ENCODE results near the gene PCNX1.

Gene PCNX1

DNA sequence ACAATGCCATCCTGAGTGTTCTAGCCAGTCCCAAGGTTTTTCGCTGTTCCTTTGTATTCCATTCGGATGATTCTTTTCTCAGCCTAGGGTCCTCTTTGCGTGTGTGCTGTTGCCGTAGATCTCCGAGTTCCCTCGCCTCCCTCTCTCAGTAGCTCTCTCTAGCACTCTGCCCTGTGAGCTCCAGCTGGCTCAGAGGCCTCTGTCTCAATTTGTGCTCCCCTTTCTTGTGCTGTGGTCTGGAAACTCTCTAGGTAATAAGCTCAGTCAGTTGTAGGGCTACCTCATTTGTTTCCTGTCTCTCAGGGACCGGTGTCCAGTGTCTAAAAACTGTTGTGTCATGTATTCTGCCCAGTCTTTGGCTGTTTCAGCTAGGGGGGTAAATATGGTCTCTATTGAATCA, 179.3 kb downstream of the PCNX1 start:
- DNase-seq (ENCODE audit: low read depth) = peak; percentile 19

DNA sequence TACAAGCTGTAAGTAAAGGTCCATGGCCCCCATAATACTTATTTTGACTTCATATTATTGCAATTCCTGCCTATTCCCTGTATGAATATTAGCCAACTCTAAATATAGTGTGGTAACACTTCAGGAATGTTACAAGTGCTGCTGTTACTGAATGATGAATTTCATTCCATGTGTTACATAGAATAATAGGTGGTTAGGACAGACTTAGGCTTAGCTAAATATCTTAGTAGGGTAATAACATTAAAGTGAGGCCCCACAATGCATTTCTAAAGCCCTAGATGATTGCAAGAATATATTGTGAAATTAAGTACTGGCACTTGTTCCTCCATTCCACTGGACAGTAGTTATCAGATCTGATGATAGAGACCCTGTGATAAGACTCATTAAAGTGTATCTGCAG, 182.7 kb downstream of the PCNX1 start:
- peak; percentile 88 for DNase-seq (ENCODE audit: low read depth)

DNA sequence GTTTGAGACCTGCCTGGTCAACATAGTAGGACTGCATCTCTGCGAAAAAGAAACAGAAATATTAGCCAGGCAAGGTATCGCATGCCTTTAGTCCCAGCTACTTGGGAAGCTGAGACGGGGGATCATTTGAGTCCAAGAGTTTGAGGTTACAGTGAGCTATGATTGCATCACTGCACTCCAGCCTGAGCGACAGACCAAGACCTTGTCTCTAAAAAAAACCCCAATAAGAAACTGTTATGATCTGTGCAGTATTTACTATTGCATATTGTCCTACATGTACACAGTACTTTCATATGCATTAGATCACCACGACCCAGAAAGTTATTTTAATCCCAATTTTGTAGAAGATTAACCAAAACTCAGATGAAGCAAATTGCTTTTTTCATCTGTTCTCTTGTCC, 187.5 kb downstream of the PCNX1 start:
- DNase-seq (ENCODE audit: low read depth) = peak; percentile 32

DNA sequence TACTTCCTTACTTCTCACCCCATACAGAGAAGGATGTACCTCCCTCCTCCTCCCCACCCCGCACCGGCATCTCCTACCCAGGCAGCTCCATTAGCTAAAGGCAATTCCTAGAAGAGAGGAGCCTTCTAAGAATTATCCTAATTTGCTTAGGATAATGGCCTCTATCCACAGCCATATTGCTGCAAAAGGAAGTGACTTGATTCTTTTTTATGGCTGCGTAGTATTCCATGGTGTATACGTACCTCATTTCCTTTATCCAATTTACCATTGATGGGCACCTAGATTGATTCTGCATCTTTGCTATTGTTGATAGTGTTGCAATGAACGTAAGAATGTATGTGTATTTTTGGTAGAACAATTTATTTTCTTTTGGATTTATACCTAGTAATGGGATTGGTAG, 189.7 kb downstream of the PCNX1 start:
- DNase-seq (ENCODE audit: low read depth) = no peak

DNA sequence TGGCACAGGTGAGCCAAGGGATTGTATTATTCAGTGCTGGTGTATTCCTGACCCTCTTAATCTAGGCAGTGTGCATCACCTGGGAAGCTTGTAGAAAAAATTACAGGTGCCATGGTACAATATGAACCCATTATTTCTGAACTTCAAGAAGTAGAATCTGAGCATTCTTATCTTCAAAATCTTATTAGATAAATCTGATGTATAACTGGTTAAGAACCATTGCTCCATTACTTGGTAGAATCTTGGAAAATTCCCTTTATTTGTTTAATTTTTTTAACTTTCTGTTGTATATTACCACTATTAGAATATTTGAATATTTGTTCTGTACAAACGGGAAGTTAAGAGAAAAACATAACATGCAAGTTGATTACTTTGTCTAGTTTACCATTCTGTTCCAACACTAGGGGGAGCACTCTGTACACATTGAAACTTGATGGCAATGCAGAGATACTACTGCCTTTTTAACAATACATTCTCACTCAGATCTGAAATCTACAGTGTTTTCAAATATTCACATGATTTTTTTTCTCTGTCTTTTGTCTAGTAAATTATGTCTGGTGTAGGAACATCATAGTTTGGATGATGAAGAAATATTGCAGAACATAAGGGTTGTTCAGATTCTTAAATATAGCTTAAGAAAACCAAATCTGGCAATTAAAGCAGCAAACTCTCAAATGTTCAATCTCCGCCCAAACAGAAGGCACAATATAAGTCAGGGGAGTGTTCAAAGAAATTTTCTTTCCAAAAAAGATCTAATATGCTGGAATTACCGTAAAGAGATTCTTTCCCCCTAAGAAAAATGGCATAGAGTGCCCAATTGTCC, 196.6 kb downstream of the PCNX1 start:
- peak; percentile 76 for DNase-seq (ENCODE audit: low read depth)

DNA sequence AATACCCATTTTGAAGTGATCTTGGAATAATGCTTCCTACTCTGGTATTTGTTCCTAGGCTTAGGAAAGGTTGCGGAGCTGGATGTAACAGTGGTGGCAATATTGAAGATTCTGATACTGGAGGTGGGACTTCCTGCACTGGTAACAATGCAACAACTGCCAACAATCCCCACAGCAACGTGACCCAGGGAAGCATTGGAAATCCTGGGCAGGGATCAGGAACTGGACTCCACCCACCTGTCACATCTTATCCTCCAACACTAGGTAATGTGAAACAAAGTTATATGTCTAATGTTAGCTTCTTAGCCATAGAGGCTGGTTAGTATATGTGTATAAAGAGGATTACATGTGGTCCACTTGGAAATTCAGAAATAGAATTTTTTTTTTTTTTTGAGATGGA, 197.9 kb downstream of the PCNX1 start:
- no peak for DNase-seq (ENCODE audit: low read depth)

DNA sequence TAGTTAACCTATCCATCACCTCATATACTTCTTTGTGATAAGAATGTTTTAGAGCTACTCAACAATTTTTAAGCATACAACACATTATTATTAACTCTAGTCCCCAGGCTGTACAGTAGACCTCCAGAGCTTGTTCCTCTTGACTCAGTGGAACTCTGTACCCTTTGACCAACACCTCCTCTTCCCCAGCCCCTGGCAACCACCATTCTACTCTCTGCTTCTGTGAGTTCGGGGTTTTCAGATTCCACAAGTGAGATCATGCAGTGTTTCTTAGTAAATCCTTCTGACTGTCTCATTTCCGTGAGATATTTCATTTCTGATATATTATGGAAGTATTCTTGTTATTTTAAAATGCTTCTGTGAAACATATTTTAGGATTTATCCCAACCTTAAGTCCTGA, 200.7 kb downstream of the PCNX1 start:
- DNase-seq (ENCODE audit: low read depth) = peak; percentile 55

DNA sequence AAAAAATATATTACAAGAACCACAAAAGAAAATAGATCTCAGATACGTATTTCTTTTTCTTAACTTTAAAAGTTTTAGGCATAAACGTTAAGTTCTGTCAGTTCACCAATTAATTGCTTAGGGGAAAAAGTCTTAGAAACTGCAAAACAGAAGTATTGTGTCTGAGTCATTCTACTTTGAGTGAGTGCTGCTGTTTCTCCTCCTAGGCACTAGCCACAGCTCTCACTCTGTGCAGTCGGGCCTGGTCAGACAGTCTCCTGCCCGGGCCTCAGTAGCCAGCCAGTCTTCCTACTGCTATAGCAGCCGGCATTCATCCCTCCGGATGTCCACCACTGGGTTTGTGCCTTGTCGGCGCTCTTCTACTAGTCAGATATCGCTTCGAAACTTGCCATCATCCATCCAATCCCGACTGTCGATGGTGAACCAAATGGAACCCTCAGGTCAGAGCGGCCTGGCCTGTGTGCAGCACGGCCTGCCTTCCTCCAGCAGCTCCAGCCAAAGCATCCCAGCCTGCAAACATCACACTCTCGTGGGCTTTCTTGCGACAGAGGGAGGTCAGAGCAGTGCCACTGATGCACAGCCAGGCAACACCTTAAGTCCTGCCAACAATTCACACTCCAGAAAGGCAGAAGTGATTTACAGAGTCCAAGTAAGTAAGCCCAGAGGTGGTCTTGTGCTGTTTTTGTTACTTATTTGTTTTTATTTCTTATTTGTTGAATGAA, 201.3 kb downstream of the PCNX1 start:
- peak; percentile 51 for DNase-seq (ENCODE audit: low read depth)

DNA sequence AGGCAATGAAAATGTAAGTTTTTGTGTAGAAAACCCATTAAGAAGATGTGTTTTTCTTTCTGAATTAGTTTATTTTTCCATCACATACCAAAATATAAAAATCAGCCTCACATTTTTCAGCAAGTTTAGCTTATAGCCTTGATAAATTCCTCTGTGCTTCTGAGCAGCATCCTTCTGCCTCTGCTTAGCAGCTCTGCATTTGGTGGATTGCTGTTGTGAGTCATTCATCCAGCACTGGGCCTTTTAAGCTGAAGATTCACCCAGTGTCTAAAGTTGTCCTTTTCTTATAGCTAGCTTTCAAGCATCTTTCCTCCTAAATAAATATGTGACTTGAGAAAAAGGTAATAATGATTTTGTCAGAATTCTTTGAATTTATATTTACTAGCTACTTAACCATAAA, 206.1 kb downstream of the PCNX1 start:
- DNase-seq (ENCODE audit: low read depth) = peak; percentile 52

DNA sequence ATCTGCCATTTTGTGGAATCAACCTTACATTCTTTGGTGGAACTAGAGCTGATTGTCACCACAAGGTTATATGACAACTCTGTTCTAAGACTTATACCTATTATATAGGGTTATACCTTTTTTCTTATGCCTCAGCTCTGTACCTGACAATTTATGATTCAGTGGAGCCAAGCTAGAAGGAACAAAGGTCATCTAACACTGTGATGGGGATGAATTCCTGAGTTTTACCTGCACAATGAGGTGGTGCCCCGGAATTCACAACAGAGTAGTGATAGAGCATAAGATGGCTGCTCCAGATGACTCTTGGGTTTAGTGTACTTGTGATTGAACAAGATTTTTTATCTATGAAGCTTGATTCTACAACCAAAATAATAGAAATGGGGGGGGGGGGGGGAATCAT, 207.3 kb downstream of the PCNX1 start:
- DNase-seq (ENCODE audit: low read depth) = no peak

DNA sequence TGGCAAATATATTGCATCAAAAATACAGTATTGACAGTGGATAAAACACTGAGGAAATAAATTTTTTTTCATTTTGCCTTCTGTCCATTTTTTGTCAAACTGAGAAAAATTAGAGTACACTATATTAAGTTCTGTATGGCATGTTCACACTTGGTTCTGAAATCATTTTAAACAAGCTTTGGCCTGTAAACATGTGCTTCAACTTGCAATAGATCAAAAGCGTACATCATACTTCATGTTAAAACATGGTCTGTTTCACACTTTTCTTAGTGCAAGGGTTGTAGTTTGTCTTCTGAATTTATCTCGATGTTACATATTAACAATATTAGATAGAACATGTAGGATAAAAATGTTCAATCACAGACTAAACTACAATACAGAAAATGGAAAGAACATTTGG, 208.0 kb downstream of the PCNX1 start:
- no peak for DNase-seq (ENCODE audit: low read depth)

DNA sequence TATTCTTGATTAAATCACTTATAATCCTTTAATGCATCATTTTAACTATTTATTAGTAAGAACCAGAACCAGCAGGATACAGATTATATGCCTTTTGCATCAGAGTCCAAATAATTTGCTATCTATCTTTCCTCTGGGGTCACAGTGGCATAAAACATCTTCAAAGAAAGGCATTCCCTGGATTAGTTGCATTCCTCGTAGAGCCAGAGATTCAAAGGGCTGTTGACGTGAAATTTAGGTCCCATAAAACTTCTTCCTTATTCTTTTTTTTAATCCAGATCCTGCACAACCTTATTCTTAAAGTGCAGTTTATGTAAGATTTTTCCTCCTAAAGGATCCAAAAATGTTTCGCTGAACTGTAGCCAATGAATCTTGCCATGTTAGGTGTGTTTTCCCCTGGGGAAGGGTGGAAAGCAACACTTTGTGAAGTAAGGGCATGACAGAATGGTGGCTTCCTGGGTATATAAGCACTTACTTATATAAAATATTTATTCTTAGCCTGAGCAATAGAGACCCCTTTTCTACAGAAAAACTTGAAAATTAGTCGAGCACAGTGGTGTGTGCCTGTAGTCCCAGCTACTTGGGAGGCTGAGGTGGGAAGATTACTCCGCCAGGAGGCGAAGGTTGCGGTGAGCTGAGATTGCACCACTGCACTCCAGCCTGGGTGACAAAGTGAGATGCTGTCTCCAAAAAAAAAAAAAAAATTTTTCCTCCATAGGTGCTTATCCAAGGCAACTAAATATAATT, 208.7 kb downstream of the PCNX1 start:
- DNase-seq (ENCODE audit: low read depth) = peak; percentile 45

DNA sequence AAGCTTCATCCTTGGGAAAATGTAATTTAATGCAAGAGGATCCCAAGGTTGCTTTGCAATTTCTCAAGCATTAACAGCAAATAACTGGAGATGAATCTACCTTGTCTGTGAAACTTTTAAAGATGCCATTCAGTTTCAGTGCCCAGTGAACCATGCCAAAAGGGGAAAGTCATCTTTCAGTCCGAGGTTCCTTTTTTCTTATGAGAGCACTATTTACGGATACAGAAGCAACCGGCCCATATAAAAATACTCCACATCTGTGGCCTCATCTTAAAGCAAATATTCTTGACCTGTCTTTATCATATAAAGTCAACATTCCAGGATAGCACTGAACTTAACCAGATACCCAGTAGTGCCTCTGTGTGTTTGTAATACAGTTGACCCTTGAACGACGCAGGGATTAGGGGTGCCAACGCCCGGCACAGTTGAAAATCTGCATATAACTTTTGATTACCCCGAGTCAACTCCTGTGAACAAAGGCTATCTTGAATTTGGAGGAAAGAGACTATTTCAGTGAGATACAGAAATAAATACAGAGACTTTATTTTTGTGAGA, 209.4 kb downstream of the PCNX1 start:
- DNase-seq (ENCODE audit: low read depth) = peak; percentile 47

DNA sequence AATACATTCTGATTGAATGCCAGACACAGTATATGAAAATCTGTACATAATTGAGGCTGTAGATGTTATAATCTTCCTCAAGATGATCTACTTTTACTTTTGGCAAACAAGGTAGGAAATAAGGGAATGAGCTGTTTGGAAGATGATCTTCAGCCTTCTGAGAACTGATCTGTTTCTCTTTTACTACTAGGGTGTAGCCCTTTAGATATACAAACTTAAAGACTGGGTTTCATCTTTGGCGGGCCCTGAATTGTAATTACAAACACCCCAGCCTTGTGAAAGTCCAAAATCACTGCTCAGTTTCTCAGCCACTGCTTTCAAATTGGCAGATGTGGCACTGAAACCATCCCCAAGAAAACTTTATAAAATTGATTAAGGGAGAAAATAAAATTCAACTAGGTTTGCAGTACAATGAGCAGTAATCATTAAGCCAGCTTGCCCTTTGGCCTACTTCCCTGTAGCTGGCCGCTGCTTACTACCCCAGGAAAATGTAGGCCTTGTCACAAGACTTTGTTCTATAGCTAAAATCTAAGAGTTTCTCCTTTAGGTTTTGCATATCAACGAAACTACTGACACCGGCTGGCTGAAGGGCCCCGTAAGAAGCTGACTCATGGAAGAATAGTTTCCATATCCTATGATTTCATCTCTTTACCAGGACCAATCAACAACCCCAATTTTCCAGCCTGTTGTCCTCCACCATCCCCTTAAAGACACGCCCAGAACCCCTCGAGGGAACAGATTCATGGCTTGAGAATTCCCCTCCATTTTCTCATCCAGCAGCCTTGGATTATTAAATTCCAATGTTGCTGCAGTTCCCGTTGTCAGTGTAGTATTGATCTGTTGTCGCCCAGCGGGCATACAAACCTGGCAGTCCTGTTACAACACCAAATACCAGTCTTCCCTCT, 210.8 kb downstream of the PCNX1 start:
- DNase-seq (ENCODE audit: low read depth) = peak; percentile 86

DNA sequence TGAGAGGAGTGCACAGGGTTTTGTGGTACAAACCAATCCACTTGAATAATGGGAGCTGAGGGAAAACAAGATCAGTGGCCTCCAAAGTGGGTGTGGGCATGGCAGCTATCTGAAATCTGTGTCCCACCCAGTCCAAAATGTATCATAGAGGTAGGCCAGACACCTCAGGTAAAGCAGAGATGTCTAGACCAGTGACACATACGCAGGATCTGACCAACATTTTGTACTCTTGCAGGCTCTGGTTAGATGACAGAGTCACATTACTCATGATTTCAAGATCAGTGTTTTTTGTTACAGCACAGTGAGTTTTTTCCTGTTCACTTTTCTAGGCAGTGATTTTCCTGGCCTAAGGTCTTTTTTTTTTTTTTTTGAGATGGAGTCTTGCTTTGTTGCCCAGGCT, 211.8 kb downstream of the PCNX1 start:
- DNase-seq (ENCODE audit: low read depth) = peak; percentile 63

DNA sequence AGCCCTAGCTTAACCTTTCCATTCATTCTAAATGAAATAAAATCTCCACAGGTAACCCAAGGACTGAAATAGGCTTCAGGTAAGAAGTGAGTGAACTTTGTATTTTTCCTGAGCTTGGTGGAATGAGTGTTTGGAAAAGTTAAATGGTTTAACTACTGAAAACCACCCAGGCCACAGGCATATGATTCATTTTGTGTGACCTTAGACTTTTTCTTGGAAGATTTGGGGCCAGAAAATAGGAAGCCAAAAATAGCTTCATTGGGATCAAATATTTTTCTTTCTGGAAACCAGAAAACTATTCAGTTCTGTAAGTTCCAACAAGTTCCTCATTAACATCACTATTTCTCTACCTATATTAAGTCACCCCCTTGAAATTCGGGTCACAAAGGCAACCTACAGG, 212.6 kb downstream of the PCNX1 start:
- no peak for DNase-seq (ENCODE audit: low read depth)

DNA sequence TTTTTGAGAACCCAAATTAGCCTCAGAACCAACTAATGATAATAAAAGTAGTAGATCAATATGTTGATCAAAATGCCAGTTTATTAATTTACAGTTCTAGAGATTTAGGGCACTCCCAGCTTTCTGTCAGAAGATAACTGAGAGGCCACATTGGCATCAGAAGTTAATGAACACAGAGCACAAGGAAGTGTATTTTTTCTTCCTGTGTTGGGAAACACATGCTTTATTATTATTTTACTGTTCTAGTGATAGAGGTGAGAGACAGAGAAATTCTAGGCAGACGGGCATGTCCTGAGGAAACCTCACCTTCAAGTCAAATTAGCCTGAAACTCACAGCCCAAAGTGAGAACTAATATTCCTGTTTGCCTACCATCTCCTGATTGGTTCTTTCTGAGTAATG, 213.7 kb downstream of the PCNX1 start:
- no peak for DNase-seq (ENCODE audit: low read depth)

DNA sequence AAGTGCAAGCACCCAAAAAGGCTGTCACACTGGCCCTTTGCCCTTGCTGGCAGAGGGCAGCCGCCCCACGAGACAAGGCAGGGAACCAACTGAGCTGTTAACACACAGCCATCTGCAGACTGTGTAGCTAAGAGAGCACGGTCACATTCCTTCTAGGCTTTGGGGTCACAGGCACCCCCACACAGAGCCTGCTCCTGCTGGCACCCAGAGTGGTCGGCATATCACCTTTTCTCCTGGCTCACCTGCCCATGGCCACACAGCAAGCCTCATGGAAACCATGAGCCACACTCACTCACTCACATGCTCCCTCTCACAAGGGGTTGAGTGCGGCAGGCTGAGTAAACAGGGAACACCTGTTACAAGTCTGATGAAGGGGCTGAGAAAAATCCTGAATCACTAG, 214.5 kb downstream of the PCNX1 start:
- DNase-seq (ENCODE audit: low read depth) = no peak

DNA sequence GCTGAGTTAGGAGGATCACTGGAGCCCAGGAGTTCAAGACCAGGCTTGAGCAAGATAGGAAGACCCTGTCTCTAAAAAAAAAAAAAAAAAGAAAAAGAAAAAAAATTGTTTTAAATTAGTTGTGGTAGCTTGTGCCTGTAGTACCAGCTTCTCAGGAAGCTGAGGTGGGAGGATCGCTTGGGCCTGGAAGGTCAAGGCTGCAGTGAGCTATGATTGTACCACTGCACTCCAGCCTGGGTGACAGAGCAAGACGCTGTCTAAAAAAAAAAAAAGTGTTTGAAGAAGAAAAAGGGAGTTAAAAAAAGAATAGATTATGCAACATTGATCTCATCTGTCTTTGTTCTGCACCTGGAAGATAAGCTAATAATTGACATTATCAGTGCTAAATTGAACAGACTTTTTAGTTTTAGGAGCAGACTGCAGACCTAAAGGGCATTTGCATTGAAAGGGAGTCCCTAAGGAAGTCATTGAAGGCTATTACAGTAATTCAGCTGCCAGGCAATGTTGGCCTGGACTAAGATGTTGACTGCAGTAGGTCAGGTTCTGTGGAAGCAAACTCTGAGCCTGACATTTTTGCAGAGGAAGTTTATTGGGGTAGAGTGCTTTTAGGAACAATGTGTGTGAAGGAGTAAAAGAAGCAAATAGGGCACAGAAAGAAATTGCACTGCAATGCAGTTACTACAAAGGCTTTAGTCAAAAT, 215.8 kb downstream of the PCNX1 start:
- no peak for DNase-seq (ENCODE audit: low read depth)

DNA sequence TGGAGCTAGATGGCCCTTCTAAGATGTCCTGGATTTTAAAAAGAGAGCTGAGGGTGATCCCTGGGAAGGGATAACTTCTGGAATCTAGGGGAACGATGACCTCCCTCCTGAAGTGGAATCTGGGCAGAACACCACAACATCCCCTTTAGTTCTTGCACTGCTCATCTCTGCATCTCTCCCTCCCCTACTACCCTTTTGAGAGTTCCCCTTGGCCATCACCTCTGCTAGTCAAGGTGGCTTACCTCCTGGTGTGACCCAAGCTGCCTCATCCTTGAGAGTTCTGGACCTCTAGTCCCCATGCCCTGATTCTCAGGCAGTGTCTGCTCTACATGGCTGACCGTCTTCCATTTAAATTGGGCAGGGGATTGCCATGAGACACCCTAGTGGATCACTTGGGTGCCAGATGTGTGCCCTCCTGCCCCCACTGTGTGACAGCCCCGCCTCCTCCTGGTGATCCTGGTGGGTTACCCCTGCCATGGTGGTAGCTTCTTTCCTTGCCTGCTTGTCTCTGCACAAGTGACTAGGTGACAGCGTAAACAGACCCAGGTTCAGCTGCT, 216.4 kb downstream of the PCNX1 start:
- no peak for DNase-seq (ENCODE audit: low read depth)

All from amniotic epithelial cell (primary cell).